ENCODE measurements around the gene SPOCK3.

SPOCK3 gene

GRCh38 chr4:167222099-167222498 lies 12.2 kb downstream of the SPOCK3 start:
- no peaks in the 10 kb centered on the region for H3K36me3 ChIP-seq (ENCODE audit: control insufficient read depth, insufficient read depth, low read length)
- H3K4me3 ChIP-seq (ENCODE audit: low read depth, low read length) = no peak overlapping the region
- H3K9ac ChIP-seq (ENCODE audit: low read depth, low read length) = no peak overlapping the region
- no peaks in the 10 kb centered on the region for H3K9me3 ChIP-seq (ENCODE audit: control insufficient read depth, insufficient read depth, low read length)
- no peaks in the 10 kb centered on the region for H3K27me3 ChIP-seq (ENCODE audit: control insufficient read depth, insufficient read depth, low read length)
- H3K4me1 ChIP-seq (ENCODE audit: control insufficient read depth, insufficient read depth, low read length) = peaks cover 4% of the 10 kb centered on the region

DNA sequence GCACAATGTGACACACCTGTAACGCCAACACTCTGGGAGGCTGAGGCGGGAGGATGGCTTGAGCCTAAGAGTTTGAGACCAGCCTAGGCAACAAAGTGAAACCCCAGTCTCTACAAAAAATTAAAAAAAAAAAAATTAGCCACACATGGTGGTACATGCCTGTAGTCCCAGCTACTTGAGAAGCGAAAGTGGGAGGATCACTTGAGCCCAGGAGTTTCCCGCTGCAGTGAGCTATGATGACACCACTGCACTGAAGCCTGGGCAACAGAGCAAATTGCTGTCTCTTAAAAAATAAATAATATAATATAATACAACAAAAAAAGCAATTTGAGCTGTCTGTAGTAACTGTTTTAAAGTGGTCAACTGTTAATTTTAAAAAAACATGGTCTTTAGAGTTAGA lies 13.2 kb downstream of the SPOCK3 start:
- no peaks in the 10 kb centered on the region for H3K27me3 ChIP-seq (ENCODE audit: control insufficient read depth, insufficient read depth, low read length)
- H3K4me3 ChIP-seq (ENCODE audit: low read depth, low read length) = no peak overlapping the region
- no peaks in the 10 kb centered on the region for H3K9me3 ChIP-seq (ENCODE audit: control insufficient read depth, insufficient read depth, low read length)
- no peaks in the 10 kb centered on the region for H3K36me3 ChIP-seq (ENCODE audit: control insufficient read depth, insufficient read depth, low read length)
- H3K4me1 ChIP-seq (ENCODE audit: control insufficient read depth, insufficient read depth, low read length) = peaks cover 4% of the 10 kb centered on the region
- H3K9ac ChIP-seq (ENCODE audit: low read depth, low read length) = no peak overlapping the region

DNA sequence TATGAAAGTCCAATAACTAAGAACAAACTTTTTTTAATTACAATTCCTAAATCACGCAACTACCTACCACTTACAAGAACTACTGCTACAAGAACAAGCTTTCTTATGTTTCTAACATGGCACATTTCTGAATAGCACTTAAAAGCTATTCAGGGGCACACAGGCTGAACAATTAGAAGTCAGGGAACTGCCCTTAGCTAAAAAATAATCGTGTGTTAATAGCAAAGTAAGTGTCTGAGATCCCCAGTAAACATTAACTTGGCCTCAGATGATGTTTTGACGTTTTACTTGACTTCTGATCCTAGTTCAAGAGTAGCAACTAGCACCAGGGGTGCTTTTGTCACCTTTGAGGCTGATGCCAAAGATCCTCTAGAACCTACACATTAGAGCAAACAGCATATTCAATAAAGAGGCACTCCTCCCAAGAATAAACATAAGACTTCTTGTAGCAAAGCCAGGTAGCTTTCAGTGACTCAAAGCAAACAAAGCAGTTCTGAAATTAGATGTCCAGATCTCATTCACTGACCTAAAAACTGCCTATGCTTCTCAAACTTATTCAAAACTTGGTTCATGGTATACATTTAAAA lies 16.2 kb downstream of the SPOCK3 start:
- H3K27me3 ChIP-seq (ENCODE audit: control insufficient read depth, insufficient read depth, low read length) = no peaks in the 10 kb centered on the region
- H3K4me3 ChIP-seq (ENCODE audit: low read depth, low read length) = no peak overlapping the region
- H3K9me3 ChIP-seq (ENCODE audit: control insufficient read depth, insufficient read depth, low read length) = no peaks in the 10 kb centered on the region
- peaks cover 4% of the 10 kb centered on the region for H3K4me1 ChIP-seq (ENCODE audit: control insufficient read depth, insufficient read depth, low read length)
- H3K9ac ChIP-seq (ENCODE audit: low read depth, low read length) = no peak overlapping the region
- no peaks in the 10 kb centered on the region for H3K36me3 ChIP-seq (ENCODE audit: control insufficient read depth, insufficient read depth, low read length)

GRCh38 chr4:167216783-167217182 lies 17.5 kb downstream of the SPOCK3 start:
- no peaks in the 10 kb centered on the region for H3K27me3 ChIP-seq (ENCODE audit: control insufficient read depth, insufficient read depth, low read length)
- H3K9ac ChIP-seq (ENCODE audit: low read depth, low read length) = no peak overlapping the region
- no peaks in the 10 kb centered on the region for H3K9me3 ChIP-seq (ENCODE audit: control insufficient read depth, insufficient read depth, low read length)
- H3K4me1 ChIP-seq (ENCODE audit: control insufficient read depth, insufficient read depth, low read length) = peaks cover 8% of the 10 kb centered on the region
- H3K36me3 ChIP-seq (ENCODE audit: control insufficient read depth, insufficient read depth, low read length) = no peaks in the 10 kb centered on the region
- H3K4me3 ChIP-seq (ENCODE audit: low read depth, low read length) = no peak overlapping the region

DNA sequence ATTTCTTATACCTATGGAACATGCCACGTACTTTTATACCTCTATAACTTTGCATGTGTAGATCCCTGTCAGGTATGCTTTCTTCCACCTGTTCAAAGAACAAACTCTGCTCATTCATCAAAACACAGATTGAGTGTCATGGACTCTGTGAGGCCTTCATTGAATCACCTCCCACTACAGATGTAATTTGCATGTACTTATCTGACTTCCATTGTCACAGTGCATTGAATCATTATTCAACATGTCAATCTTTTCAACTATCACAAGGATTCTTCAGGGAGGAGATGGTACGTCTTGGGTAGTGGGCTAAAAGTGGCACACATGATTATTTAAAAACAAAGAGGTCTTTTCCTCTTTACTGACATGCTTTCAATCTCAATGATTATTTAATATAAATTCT lies 24.1 kb downstream of the SPOCK3 start:
- no peaks in the 10 kb centered on the region for H3K27me3 ChIP-seq (ENCODE audit: control insufficient read depth, insufficient read depth, low read length)
- no peaks in the 10 kb centered on the region for H3K9me3 ChIP-seq (ENCODE audit: control insufficient read depth, insufficient read depth, low read length)

GRCh38 chr4:167196344-167197012 lies 37.8 kb downstream of the SPOCK3 start:
- Histone ChIP-seq H3K9ac (ENCODE audit: low read depth, low read length) (no peak overlapping the region), H3K4me1 (ENCODE audit: control insufficient read depth, insufficient read depth, low read length) (no peaks in the 10 kb centered on the region), H3K4me3 (ENCODE audit: low read depth, low read length) (no peak overlapping the region), H3K36me3 (ENCODE audit: control insufficient read depth, insufficient read depth, low read length) (no peaks in the 10 kb centered on the region), H3K27me3 (ENCODE audit: control insufficient read depth, insufficient read depth, low read length) (no peaks in the 10 kb centered on the region), H3K9me3 (ENCODE audit: control insufficient read depth, insufficient read depth, low read length) (no peaks in the 10 kb centered on the region)

More for the DNA sequence above, 24.1 kb downstream of the SPOCK3 start:
- no peak overlapping the region for H3K4me3 ChIP-seq (ENCODE audit: low read depth, low read length)
- no peaks in the 10 kb centered on the region for H3K36me3 ChIP-seq (ENCODE audit: control insufficient read depth, insufficient read depth, low read length)
- peaks cover 4% of the 10 kb centered on the region for H3K4me1 ChIP-seq (ENCODE audit: control insufficient read depth, insufficient read depth, low read length)
- H3K9ac ChIP-seq (ENCODE audit: low read depth, low read length) = no peak overlapping the region

DNA sequence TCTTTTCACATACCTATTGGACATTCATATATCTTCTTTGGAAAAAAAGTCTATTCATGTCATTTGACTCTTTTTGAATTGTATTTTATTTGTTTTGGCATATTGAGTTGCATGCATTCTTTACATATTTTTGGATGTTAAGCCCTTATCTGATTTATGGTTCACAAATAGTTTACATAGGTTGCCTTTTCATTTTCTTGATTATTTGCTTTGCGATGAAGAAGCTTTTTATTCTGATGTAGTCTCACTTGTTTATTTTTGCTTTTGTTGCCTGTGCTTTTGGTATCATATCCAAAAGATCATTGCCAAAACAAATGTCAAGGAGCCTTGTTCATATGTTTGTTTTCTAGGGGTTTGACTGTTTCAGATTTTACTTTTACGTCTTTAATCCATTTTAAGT lies 43.9 kb downstream of the SPOCK3 start:
- Histone ChIP-seq H3K9ac (ENCODE audit: low read depth, low read length) (no peak overlapping the region), H3K4me3 (ENCODE audit: low read depth, low read length) (no peak overlapping the region), H3K9me3 (ENCODE audit: control insufficient read depth, insufficient read depth, low read length) (no peaks in the 10 kb centered on the region), H3K36me3 (ENCODE audit: control insufficient read depth, insufficient read depth, low read length) (no peaks in the 10 kb centered on the region), H3K27me3 (ENCODE audit: control insufficient read depth, insufficient read depth, low read length) (no peaks in the 10 kb centered on the region), H3K4me1 (ENCODE audit: control insufficient read depth, insufficient read depth, low read length) (no peaks in the 10 kb centered on the region)

- H3K36me3 ChIP-seq (ENCODE audit: control insufficient read depth, insufficient read depth, low read length) = no peaks in the 10 kb centered on the region
- H3K4me1 ChIP-seq (ENCODE audit: control insufficient read depth, insufficient read depth, low read length) = no peaks in the 10 kb centered on the region
- no peaks in the 10 kb centered on the region for H3K27me3 ChIP-seq (ENCODE audit: control insufficient read depth, insufficient read depth, low read length)
- H3K9me3 ChIP-seq (ENCODE audit: control insufficient read depth, insufficient read depth, low read length) = no peaks in the 10 kb centered on the region
- no peak overlapping the region for H3K4me3 ChIP-seq (ENCODE audit: low read depth, low read length)
- no peak overlapping the region for H3K9ac ChIP-seq (ENCODE audit: low read depth, low read length)
These were observed 48.8 kb downstream of the SPOCK3 start for GRCh38 chr4:167185465-167185864.

GRCh38 chr4:167183036-167183435 lies 51.3 kb downstream of the SPOCK3 start:
- H3K9ac ChIP-seq (ENCODE audit: low read depth, low read length) = no peak overlapping the region
- no peak overlapping the region for H3K4me3 ChIP-seq (ENCODE audit: low read depth, low read length)
- H3K4me1 ChIP-seq (ENCODE audit: control insufficient read depth, insufficient read depth, low read length) = no peaks in the 10 kb centered on the region
- no peaks in the 10 kb centered on the region for H3K9me3 ChIP-seq (ENCODE audit: control insufficient read depth, insufficient read depth, low read length)
- no peaks in the 10 kb centered on the region for H3K36me3 ChIP-seq (ENCODE audit: control insufficient read depth, insufficient read depth, low read length)
- no peaks in the 10 kb centered on the region for H3K27me3 ChIP-seq (ENCODE audit: control insufficient read depth, insufficient read depth, low read length)

- Histone ChIP-seq H3K27me3 (ENCODE audit: control insufficient read depth, insufficient read depth, low read length) (no peaks in the 10 kb centered on the region), H3K9ac (ENCODE audit: low read depth, low read length) (no peak overlapping the region), H3K4me1 (ENCODE audit: control insufficient read depth, insufficient read depth, low read length) (no peaks in the 10 kb centered on the region), H3K36me3 (ENCODE audit: control insufficient read depth, insufficient read depth, low read length) (no peaks in the 10 kb centered on the region), H3K9me3 (ENCODE audit: control insufficient read depth, insufficient read depth, low read length) (no peaks in the 10 kb centered on the region), H3K4me3 (ENCODE audit: low read depth, low read length) (no peak overlapping the region)
These were observed 56.4 kb downstream of the SPOCK3 start for GRCh38 chr4:167177925-167178324.

GRCh38 chr4:167176723-167177367 lies 57.4 kb downstream of the SPOCK3 start:
- Histone ChIP-seq H3K9me3 (ENCODE audit: control insufficient read depth, insufficient read depth, low read length) (no peaks in the 10 kb centered on the region), H3K36me3 (ENCODE audit: control insufficient read depth, insufficient read depth, low read length) (no peaks in the 10 kb centered on the region), H3K4me1 (ENCODE audit: control insufficient read depth, insufficient read depth, low read length) (no peaks in the 10 kb centered on the region), H3K27me3 (ENCODE audit: control insufficient read depth, insufficient read depth, low read length) (no peaks in the 10 kb centered on the region), H3K4me3 (ENCODE audit: low read depth, low read length) (no peak overlapping the region), H3K9ac (ENCODE audit: low read depth, low read length) (no peak overlapping the region)

DNA sequence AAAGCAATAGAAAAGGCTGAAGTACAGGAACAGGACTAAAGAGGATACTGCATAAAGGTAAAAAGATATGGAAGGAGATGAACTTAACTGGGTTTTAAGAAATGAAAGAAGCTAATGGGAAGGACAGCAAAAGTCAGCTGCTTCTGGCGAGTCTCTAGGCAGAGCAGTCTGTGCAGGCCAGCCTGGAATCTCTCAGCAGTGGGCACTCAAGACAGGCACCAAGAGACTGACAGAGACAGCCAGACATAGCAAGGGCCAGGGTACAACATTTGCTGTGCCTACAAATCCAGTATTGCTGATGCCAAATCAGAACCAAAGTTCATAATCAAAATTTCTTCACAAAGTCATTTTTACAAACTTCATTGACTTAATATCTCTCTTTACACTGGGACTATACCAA lies 62.4 kb downstream of the SPOCK3 start:
- H3K9ac ChIP-seq (ENCODE audit: low read depth, low read length) = no peak overlapping the region
- H3K27me3 ChIP-seq (ENCODE audit: control insufficient read depth, insufficient read depth, low read length) = no peaks in the 10 kb centered on the region
- H3K36me3 ChIP-seq (ENCODE audit: control insufficient read depth, insufficient read depth, low read length) = no peaks in the 10 kb centered on the region
- H3K4me1 ChIP-seq (ENCODE audit: control insufficient read depth, insufficient read depth, low read length) = no peaks in the 10 kb centered on the region
- no peaks in the 10 kb centered on the region for H3K9me3 ChIP-seq (ENCODE audit: control insufficient read depth, insufficient read depth, low read length)
- H3K4me3 ChIP-seq (ENCODE audit: low read depth, low read length) = no peak overlapping the region
